PC-3 (cell line): Measurements from ENCODE around the gene LRRTM2. TPM values are rescaled to one million over a fixed set of nuclear protein-coding genes. Genes with fewer than 3 reads are reported as not detected.

ENCODE experiments used
- ATAC-seq: fragments of 200-7000 bp; cut with Tn5 transposase; 2 replicates; pipeline ENCODE4 v1.9.1; 2020; ENCODE audit warnings: mild to moderate bottlenecking, moderate library complexity
- BruUV-seq: library from RNA; stranded (reverse); fragments of 400-500 nt; replicated peaks from 2 replicates; lab custom pipeline; 2021; lab: Mats Ljungman, UMichigan
- CTCF ChIA-PET: fragments of 300-600 bp; sonication (Branson Sonifier 250); formaldehyde crosslinking; loops from one replicate; lab custom pipeline; 2022; ENCODE audit warnings: antibody characterized with exemption; lab: Charles Lee
- POLR2A ChIA-PET: fragments of 300-600 bp; sonication (Branson Sonifier 250); formaldehyde crosslinking; loops from one replicate; lab custom pipeline; 2022; ENCODE audit warnings: antibody characterized with exemption; ENCODE audit not compliant: unreplicated experiment; lab: Charles Lee
- DNase-seq: peaks from one replicate; pipeline ENCODE4 v3.0.0-alpha.2; 2015
- H2AFZ ChIP-seq: fragments of 300-600 bp; sonication (generic); 2 replicates; pipeline ENCODE4 v1.6.0; 2016; ENCODE audit warnings: antibody characterized with exemption, low read length
- H3F3A ChIP-seq: fragments of 300-600 bp; sonication (generic); one replicate; pipeline ENCODE4 v1.6.0; 2017; ENCODE audit warnings: antibody characterized with exemption, low read length, control low read depth, mild to moderate bottlenecking; ENCODE audit not compliant: unreplicated experiment
- H3K27ac ChIP-seq: fragments of 300-600 bp; sonication (generic); 2 replicates; pipeline ENCODE4 v1.5.1; 2016; ENCODE audit warnings: mild to moderate bottlenecking, low read length
- H3K27me3 ChIP-seq: fragments of 300-600 bp; sonication (generic); 2 replicates; pipeline ENCODE4 v1.6.1; 2016; ENCODE audit warnings: low read length, mixed read lengths
- H3K36me3 ChIP-seq: fragments of 300-600 bp; sonication (generic); 2 replicates; pipeline ENCODE4 v1.6.1; 2016; ENCODE audit warnings: low read depth, mixed run types, low read length, mixed read lengths
- H3K4me1 ChIP-seq: fragments of 300-600 bp; sonication (generic); 2 replicates; pipeline ENCODE4 v1.5.1; 2016; ENCODE audit warnings: low read length; ENCODE audit not compliant: insufficient read depth
- H3K4me2 ChIP-seq: fragments of 300-600 bp; sonication (generic); 2 replicates; pipeline ENCODE4 v1.6.0; 2016; ENCODE audit warnings: low read length
- H3K4me3 ChIP-seq: fragments of 300-600 bp; sonication (generic); 2 replicates; pipeline ENCODE4 v1.5.1; 2016; ENCODE audit warnings: mild to moderate bottlenecking, low read length, mixed read lengths
- H3K79me2 ChIP-seq: fragments of 300-600 bp; sonication (generic); 2 replicates; pipeline ENCODE4 v1.6.1; 2017; ENCODE audit warnings: low read length, mixed read lengths
- H3K9ac ChIP-seq: fragments of 300-600 bp; sonication (generic); 2 replicates; pipeline ENCODE4 v1.6.0; 2016; ENCODE audit warnings: mild to moderate bottlenecking, low read length
- H3K9me2 ChIP-seq: fragments of 300-600 bp; sonication (generic); replicated peaks from 2 replicates; pipeline ENCODE4 v1.6.1; 2016; ENCODE audit warnings: mixed run types, low read length, mixed read lengths
- H3K9me3 ChIP-seq: fragments of 300-600 bp; sonication (generic); 2 replicates; pipeline ENCODE4 v1.6.1; 2016; ENCODE audit warnings: low read length, mixed read lengths
- H4K20me1 ChIP-seq: fragments of 300-600 bp; sonication (generic); 2 replicates; pipeline ENCODE4 v1.6.1; 2016; ENCODE audit warnings: low read length, mixed read lengths
- EZH2 ChIP-seq: fragments of 300-600 bp; sonication (generic); IDR thresholded peaks from one replicate; pipeline ENCODE4 v1.6.1; 2017; ENCODE audit warnings: antibody characterized with exemption, mild to moderate bottlenecking, low read length; ENCODE audit not compliant: unreplicated experiment
- EZH2phosphoT487 ChIP-seq: fragments of 300-600 bp; sonication (generic); IDR thresholded peaks from 2 replicates; pipeline ENCODE4 v1.6.1; 2018; ENCODE audit warnings: mild to moderate bottlenecking, antibody characterized with exemption, low read length, borderline replicate concordance
- intact Hi-C: fragments of 100-400 bp; cut with micrococcal nuclease; formaldehyde crosslinking; loops from 2 replicates; pipeline ENCODE4 v1.9.0; 2023
- total RNA-seq: library from RNA; depleted of rRNA; stranded (reverse); fragments of >200 nt; gene quantifications from 2 replicates; pipeline ENCODE4 v1.2.3, GENCODE V29; 2014
- TF ChIP-seq, protein P1 (sequence below): fragments of 300-600 bp; sonication (generic); conservative IDR thresholded peaks from 2 replicates; pipeline ENCODE4 v1.5.1; 2017; ENCODE audit warnings: antibody characterized with exemption, low read depth, mild to moderate bottlenecking, low read length

LRRTM2 gene
- total RNA-seq, 1 experiment from 2014 or later: not detected

DNA sequence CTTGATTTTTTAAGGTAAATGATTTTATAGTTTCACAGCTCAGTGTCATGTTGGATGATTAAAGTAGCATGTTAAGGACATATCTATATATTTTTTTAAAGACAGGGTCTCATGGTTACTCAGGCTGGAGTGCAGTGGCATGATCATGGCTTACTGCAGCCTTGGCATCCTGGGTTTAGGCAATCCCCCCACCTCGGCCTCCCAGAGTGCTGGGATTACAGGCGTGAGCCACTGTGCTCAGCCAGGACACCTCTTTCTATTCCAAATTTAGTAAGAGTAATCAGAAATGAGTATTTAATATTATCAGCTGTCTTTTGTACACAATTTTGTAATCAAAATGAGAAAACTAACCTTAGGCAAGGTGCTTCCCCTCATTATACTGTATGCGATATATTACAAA is 38.6 kb upstream of the LRRTM2 start:
- Histone ChIP-seq H3K4me3 (no peak overlapping the region), H3K4me2 (no peak overlapping the region), H3K4me1 (no peaks in the 10 kb centered on the region), H3K27ac (no peak overlapping the region), H3K9me3 (no peaks in the 10 kb centered on the region), H2AFZ (no peak overlapping the region), H4K20me1 (no peaks in the 10 kb centered on the region), H3F3A (no peaks in the 10 kb centered on the region), H3K9ac (no peak overlapping the region), H3K79me2 (no peaks in the 10 kb centered on the region), H3K9me2 (no peaks in the 10 kb centered on the region), H3K27me3 (no peaks in the 10 kb centered on the region), H3K36me3 (no peaks in the 10 kb centered on the region)
- no TSS peak for BruUV-seq
- no peak for DNase-seq
- intact Hi-C loops: no loop called here
- no peak for TF ChIP-seq EZH2
- TF ChIP-seq, protein P1, sequence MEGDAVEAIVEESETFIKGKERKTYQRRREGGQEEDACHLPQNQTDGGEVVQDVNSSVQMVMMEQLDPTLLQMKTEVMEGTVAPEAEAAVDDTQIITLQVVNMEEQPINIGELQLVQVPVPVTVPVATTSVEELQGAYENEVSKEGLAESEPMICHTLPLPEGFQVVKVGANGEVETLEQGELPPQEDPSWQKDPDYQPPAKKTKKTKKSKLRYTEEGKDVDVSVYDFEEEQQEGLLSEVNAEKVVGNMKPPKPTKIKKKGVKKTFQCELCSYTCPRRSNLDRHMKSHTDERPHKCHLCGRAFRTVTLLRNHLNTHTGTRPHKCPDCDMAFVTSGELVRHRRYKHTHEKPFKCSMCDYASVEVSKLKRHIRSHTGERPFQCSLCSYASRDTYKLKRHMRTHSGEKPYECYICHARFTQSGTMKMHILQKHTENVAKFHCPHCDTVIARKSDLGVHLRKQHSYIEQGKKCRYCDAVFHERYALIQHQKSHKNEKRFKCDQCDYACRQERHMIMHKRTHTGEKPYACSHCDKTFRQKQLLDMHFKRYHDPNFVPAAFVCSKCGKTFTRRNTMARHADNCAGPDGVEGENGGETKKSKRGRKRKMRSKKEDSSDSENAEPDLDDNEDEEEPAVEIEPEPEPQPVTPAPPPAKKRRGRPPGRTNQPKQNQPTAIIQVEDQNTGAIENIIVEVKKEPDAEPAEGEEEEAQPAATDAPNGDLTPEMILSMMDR: no peak
- TF ChIP-seq EZH2phosphoT487: no peak
- no peak for ATAC-seq
- POLR2A ChIA-PET: no interaction called here
- CTCF ChIA-PET: no interaction called here

DNA sequence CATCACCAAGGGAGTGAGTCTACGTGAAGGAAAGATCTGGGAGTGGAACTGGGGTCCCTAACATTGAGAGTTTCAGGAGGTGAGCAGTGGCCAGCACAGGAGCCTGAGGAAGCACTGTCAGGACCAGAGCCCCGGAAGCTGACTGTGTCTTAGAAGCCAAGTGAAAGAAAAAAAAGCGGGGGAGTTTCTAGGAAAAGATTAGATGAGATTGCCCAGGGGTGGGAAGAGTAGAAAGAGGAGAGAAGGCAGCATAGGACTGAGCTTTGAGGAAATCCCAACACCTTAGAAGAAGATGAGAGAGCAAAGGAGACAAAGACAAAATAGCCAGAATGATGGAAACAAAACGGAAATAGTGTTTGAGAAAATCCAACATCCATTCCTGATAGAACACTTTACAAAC is 37.0 kb upstream of the LRRTM2 start:
- Histone ChIP-seq H4K20me1 (no peaks in the 10 kb centered on the region), H3K27me3 (no peaks in the 10 kb centered on the region), H3K79me2 (no peaks in the 10 kb centered on the region), H3K36me3 (no peaks in the 10 kb centered on the region), H2AFZ (no peak overlapping the region), H3K4me2 (no peak overlapping the region), H3K27ac (no peak overlapping the region), H3K9ac (no peak overlapping the region), H3K4me1 (no peaks in the 10 kb centered on the region), H3K9me3 (no peaks in the 10 kb centered on the region), H3K4me3 (no peak overlapping the region), H3K9me2 (no peaks in the 10 kb centered on the region), H3F3A (no peaks in the 10 kb centered on the region)
- POLR2A ChIA-PET: no interaction called here
- intact Hi-C loops: no loop called here
- CTCF ChIA-PET: no interaction called here
- no peak for ATAC-seq
- TF ChIP-seq, protein P1: no peak
- TF ChIP-seq EZH2phosphoT487: no peak
- TF ChIP-seq EZH2: no peak
- no TSS peak for BruUV-seq
- DNase-seq: no peak

DNA sequence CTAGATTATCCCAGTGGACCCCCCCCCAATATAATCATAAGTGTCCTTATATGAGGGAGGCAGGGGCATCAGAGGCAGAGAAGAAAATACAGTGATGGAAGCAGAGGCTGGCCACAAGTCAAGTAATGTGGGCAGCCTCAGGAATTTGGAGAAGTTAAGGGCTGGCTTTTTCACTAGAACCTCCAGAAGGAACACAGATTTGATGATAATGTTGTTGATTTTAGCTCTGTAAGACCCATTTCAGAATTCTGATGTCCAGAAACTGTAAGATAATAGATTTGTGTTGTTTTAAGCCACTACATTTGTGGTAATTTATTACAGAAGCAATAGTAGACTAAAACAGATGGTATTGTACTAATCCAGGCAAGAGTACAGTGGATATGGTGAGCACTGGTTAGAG is 36.3 kb upstream of the LRRTM2 start:
- BruUV-seq: no TSS peak
- DNase-seq (no peak), ATAC-seq (no peak)
- ChIA-PET CTCF (no interaction called here), POLR2A (no interaction called here)
- Histone ChIP-seq H4K20me1 (no peaks in the 10 kb centered on the region), H3K27ac (no peak overlapping the region), H3K4me1 (no peaks in the 10 kb centered on the region), H3K9ac (no peak overlapping the region), H3K9me3 (no peaks in the 10 kb centered on the region), H3F3A (no peaks in the 10 kb centered on the region), H2AFZ (no peak overlapping the region), H3K36me3 (no peaks in the 10 kb centered on the region), H3K79me2 (no peaks in the 10 kb centered on the region), H3K4me3 (no peak overlapping the region), H3K4me2 (no peak overlapping the region), H3K9me2 (no peaks in the 10 kb centered on the region), H3K27me3 (no peaks in the 10 kb centered on the region)
- intact Hi-C loops: no loop called here
- TF ChIP-seq EZH2phosphoT487: no peak
- TF ChIP-seq, protein P1: no peak
- TF ChIP-seq EZH2: no peak
